ENCODE data around the gene DDHD1.

DDHD1 gene

DNA sequence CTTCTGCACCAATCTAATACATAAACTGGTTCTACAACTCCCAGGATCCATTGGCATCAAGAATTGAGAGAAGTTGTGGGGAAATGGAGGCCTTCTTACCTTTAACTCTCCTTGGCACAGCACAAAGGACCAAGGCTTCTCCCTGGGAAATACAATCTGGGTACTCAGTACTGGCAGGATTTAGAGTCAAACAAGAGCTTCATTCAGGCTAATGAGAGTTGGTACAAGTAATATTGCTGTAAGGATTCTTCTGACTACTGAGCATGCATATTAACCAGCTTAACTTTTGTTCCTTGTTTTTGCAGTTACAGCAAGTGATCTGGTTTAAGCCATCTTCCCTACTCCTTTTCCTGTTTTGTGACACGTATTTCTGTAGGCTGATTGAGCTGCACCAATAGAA is 126.1 kb downstream of the DDHD1 start:
- H3K79me2 ChIP-seq (ENCODE audit: insufficient read depth, low read length): no peaks in the 10 kb centered on the region
- TF ChIP-seq, protein P1, sequence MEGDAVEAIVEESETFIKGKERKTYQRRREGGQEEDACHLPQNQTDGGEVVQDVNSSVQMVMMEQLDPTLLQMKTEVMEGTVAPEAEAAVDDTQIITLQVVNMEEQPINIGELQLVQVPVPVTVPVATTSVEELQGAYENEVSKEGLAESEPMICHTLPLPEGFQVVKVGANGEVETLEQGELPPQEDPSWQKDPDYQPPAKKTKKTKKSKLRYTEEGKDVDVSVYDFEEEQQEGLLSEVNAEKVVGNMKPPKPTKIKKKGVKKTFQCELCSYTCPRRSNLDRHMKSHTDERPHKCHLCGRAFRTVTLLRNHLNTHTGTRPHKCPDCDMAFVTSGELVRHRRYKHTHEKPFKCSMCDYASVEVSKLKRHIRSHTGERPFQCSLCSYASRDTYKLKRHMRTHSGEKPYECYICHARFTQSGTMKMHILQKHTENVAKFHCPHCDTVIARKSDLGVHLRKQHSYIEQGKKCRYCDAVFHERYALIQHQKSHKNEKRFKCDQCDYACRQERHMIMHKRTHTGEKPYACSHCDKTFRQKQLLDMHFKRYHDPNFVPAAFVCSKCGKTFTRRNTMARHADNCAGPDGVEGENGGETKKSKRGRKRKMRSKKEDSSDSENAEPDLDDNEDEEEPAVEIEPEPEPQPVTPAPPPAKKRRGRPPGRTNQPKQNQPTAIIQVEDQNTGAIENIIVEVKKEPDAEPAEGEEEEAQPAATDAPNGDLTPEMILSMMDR (IDR thresholded peaks at IDR 0.05; ENCODE audit: insufficient read depth, low read length, poor library complexity, severe bottlenecking): no peak
- TF ChIP-seq EZH2phosphoT487 (conservative IDR thresholded peaks at IDR 0.05; ENCODE audit: low read length): no peak
- H3K27me3 ChIP-seq (ENCODE audit: low read length): no peaks in the 10 kb centered on the region
- H3K27ac ChIP-seq (ENCODE audit: low read depth, low read length): no peak overlapping the region
- H3F3A ChIP-seq (ENCODE audit: insufficient read depth): no peaks in the 10 kb centered on the region
- no peak overlapping the region for H2AFZ ChIP-seq (ENCODE audit: low read depth, low read length, severe bottlenecking)
- no peak overlapping the region for H3K4me2 ChIP-seq (ENCODE audit: low read depth, low read length, poor library complexity, severe bottlenecking)
- H3K9ac ChIP-seq (ENCODE audit: low read length): no peak overlapping the region
- H4K20me1 ChIP-seq (ENCODE audit: low read depth, low read length): no peaks in the 10 kb centered on the region
- no peaks in the 10 kb centered on the region for H3K36me3 ChIP-seq (ENCODE audit: low read length)
- H3K9me3 ChIP-seq (ENCODE audit: insufficient read depth, low read length): no peaks in the 10 kb centered on the region
- no peak overlapping the region for H3K4me3 ChIP-seq (ENCODE audit: insufficient read depth, low read length, poor library complexity, severe bottlenecking)
- no peaks in the 10 kb centered on the region for H3K9me2 ChIP-seq (replicated peaks; ENCODE audit: insufficient read depth, low read length)

DNA sequence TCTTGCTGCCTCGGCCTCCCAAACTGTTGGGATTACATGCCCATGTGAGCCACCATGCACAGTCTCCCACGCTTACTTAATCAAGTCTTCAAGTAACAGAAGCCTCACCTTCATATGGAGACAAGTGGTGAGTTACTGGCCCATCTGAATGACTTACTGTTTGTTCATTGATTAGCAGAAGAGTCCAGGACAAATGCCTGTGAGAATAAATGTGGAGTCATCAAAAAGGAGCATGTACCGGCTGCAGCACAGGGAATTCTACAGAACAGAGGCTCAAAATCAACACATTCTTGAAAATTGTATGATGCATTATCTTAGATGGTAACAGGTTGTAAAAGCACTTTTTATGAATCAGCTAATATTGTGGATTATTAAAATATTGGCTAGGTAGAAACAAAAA is 129.8 kb downstream of the DDHD1 start:
- no peak overlapping the region for H3K27ac ChIP-seq (ENCODE audit: low read depth, low read length)
- no peak for TF ChIP-seq EZH2phosphoT487 (conservative IDR thresholded peaks at IDR 0.05; ENCODE audit: low read length)
- TF ChIP-seq, protein P1 (IDR thresholded peaks at IDR 0.05; ENCODE audit: insufficient read depth, low read length, poor library complexity, severe bottlenecking): no peak
- H3F3A ChIP-seq (ENCODE audit: insufficient read depth): no peaks in the 10 kb centered on the region
- H3K27me3 ChIP-seq (ENCODE audit: low read length): no peaks in the 10 kb centered on the region
- H3K4me2 ChIP-seq (ENCODE audit: low read depth, low read length, poor library complexity, severe bottlenecking): no peak overlapping the region
- H3K9ac ChIP-seq (ENCODE audit: low read length): no peak overlapping the region
- no peaks in the 10 kb centered on the region for H4K20me1 ChIP-seq (ENCODE audit: low read depth, low read length)
- no peaks in the 10 kb centered on the region for H3K36me3 ChIP-seq (ENCODE audit: low read length)
- H3K9me2 ChIP-seq (replicated peaks; ENCODE audit: insufficient read depth, low read length): no peaks in the 10 kb centered on the region
- no peak overlapping the region for H3K4me3 ChIP-seq (ENCODE audit: insufficient read depth, low read length, poor library complexity, severe bottlenecking)
- H3K9me3 ChIP-seq (ENCODE audit: insufficient read depth, low read length): no peaks in the 10 kb centered on the region
- no peak overlapping the region for H2AFZ ChIP-seq (ENCODE audit: low read depth, low read length, severe bottlenecking)
- H3K79me2 ChIP-seq (ENCODE audit: insufficient read depth, low read length): no peaks in the 10 kb centered on the region

DNA sequence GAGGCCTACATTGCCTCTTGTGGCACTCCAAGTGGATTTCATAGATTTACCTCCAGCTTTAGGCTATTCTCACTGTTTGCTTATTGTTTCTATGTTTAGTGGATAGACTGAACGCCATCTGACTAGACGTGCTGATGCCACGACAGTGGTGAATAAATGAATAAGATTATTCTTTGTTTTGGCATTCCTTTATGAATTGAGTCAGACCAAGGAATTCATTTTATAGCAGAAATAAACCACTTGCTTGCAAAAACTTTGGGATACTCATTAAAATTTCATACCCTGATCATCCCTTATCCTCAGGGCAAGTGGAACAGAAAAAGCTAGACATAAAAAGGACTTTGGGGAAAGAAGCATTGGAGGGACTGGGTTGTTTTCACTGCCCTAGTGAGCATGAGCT is 130.5 kb downstream of the DDHD1 start:
- H4K20me1 ChIP-seq (ENCODE audit: low read depth, low read length): no peaks in the 10 kb centered on the region
- TF ChIP-seq, protein P1 (IDR thresholded peaks at IDR 0.05; ENCODE audit: insufficient read depth, low read length, poor library complexity, severe bottlenecking): no peak
- no peak for TF ChIP-seq EZH2phosphoT487 (conservative IDR thresholded peaks at IDR 0.05; ENCODE audit: low read length)
- no peak overlapping the region for H3K4me3 ChIP-seq (ENCODE audit: insufficient read depth, low read length, poor library complexity, severe bottlenecking)
- no peaks in the 10 kb centered on the region for H3K27me3 ChIP-seq (ENCODE audit: low read length)
- H2AFZ ChIP-seq (ENCODE audit: low read depth, low read length, severe bottlenecking): no peak overlapping the region
- no peak overlapping the region for H3K4me2 ChIP-seq (ENCODE audit: low read depth, low read length, poor library complexity, severe bottlenecking)
- H3K9ac ChIP-seq (ENCODE audit: low read length): no peak overlapping the region
- H3K79me2 ChIP-seq (ENCODE audit: insufficient read depth, low read length): no peaks in the 10 kb centered on the region
- H3K9me2 ChIP-seq (replicated peaks; ENCODE audit: insufficient read depth, low read length): no peaks in the 10 kb centered on the region
- H3K27ac ChIP-seq (ENCODE audit: low read depth, low read length): no peak overlapping the region
- no peaks in the 10 kb centered on the region for H3K9me3 ChIP-seq (ENCODE audit: insufficient read depth, low read length)
- H3K36me3 ChIP-seq (ENCODE audit: low read length): no peaks in the 10 kb centered on the region
- H3F3A ChIP-seq (ENCODE audit: insufficient read depth): no peaks in the 10 kb centered on the region
